OCI-LY1 (cell line): ENCODE results near the gene MXD1.
"Not testable (repeated sequence)": the region's sequence is repeated elsewhere in the genome, so short reads cannot be mapped to it uniquely, and the experiment has no call there.

Experiments
- H2AFZ ChIP-seq: fragments of 200-600 bp; sonication (generic), shearing (Covaris generic); 2 replicates; pipeline ENCODE4 v1.6.0; 2014; ENCODE audit warnings: antibody characterized with exemption, mild to moderate bottlenecking, low read length
- H3F3A ChIP-seq: fragments of 200-600 bp; sonication (generic), shearing (Covaris generic); 2 replicates; pipeline ENCODE4 v1.6.0; 2014; ENCODE audit warnings: mild to moderate bottlenecking, antibody characterized with exemption, low read length, moderate library complexity; ENCODE audit not compliant: insufficient read depth
- H3K27ac ChIP-seq: fragments of 200-600 bp; sonication (generic); 2 replicates; pipeline ENCODE4 v1.5.1; 2014; ENCODE audit warnings: low read length, mixed run types, mild to moderate bottlenecking, low read depth; ENCODE audit not compliant: poor library complexity, severe bottlenecking
- H3K27me3 ChIP-seq: fragments of 200-600 bp; sonication (generic); 2 replicates; pipeline ENCODE4 v1.6.0; 2014; ENCODE audit warnings: antibody characterized with exemption, mild to moderate bottlenecking, low read length, moderate library complexity; ENCODE audit not compliant: insufficient read depth
- H3K36me3 ChIP-seq: fragments of 200-600 bp; sonication (generic); 2 replicates; pipeline ENCODE4 v1.6.1; 2014; ENCODE audit warnings: mild to moderate bottlenecking, antibody characterized with exemption, low read length, moderate library complexity, mixed read lengths; ENCODE audit not compliant: insufficient read depth
- H3K4me1 ChIP-seq: fragments of 200-600 bp; sonication (generic); 2 replicates; pipeline ENCODE4 v1.5.1; 2014; ENCODE audit warnings: mild to moderate bottlenecking, low read length, moderate library complexity; ENCODE audit not compliant: insufficient read depth, severe bottlenecking
- H3K4me2 ChIP-seq: fragments of 200-600 bp; sonication (generic), shearing (Covaris generic); 2 replicates; pipeline ENCODE4 v1.6.1; 2014; ENCODE audit warnings: low read length
- H3K4me3 ChIP-seq: fragments of 200-600 bp; sonication (generic); 2 replicates; pipeline ENCODE4 v1.5.1; 2014; ENCODE audit warnings: low read length, low read depth, mild to moderate bottlenecking, mixed read lengths; ENCODE audit not compliant: poor library complexity, severe bottlenecking
- H3K79me2 ChIP-seq: fragments of 200-600 bp; shearing (Covaris generic); 2 replicates; pipeline ENCODE4 v1.6.1; 2016; ENCODE audit warnings: mixed run types, low read length, mixed read lengths; ENCODE audit not compliant: insufficient read depth
- H3K9ac ChIP-seq: fragments of 200-600 bp; sonication (generic), shearing (Covaris generic); 2 replicates; pipeline ENCODE4 v1.6.1; 2014; ENCODE audit warnings: mild to moderate bottlenecking, low read length, mixed read lengths
- H3K9me2 ChIP-seq: fragments of 200-600 bp; sonication (generic), shearing (Covaris generic); 2 replicates; pipeline ENCODE4 v1.6.1; 2014; ENCODE audit warnings: low read depth, mild to moderate bottlenecking, low read length, mixed read lengths
- H3K9me3 ChIP-seq: fragments of 200-600 bp; shearing (Covaris generic); 2 replicates; pipeline ENCODE4 v1.6.1; 2014; ENCODE audit warnings: low read length, mixed read lengths
- H4K20me1 ChIP-seq: fragments of 200-600 bp; sonication (generic), shearing (Covaris generic); 2 replicates; pipeline ENCODE4 v1.6.0; 2016; ENCODE audit warnings: mild to moderate bottlenecking, low read length; ENCODE audit not compliant: insufficient read depth
- EZH2 ChIP-seq: fragments of 200-600 bp; sonication (generic), shearing (Covaris generic); IDR thresholded peaks from 2 replicates; pipeline ENCODE4 v1.8.0; 2017; ENCODE audit warnings: borderline replicate concordance, mixed run types, mild to moderate bottlenecking, antibody characterized with exemption, low read length, moderate library complexity, mixed read lengths
- TF ChIP-seq, protein P1 (sequence below): fragments of 200-600 bp; sonication (generic), shearing (Covaris generic); IDR thresholded peaks from 2 replicates; pipeline ENCODE4 v1.5.1; 2017; ENCODE audit warnings: mild to moderate bottlenecking, antibody characterized with exemption, low read length, moderate library complexity, mixed read lengths

The MXD1 gene

DNA sequence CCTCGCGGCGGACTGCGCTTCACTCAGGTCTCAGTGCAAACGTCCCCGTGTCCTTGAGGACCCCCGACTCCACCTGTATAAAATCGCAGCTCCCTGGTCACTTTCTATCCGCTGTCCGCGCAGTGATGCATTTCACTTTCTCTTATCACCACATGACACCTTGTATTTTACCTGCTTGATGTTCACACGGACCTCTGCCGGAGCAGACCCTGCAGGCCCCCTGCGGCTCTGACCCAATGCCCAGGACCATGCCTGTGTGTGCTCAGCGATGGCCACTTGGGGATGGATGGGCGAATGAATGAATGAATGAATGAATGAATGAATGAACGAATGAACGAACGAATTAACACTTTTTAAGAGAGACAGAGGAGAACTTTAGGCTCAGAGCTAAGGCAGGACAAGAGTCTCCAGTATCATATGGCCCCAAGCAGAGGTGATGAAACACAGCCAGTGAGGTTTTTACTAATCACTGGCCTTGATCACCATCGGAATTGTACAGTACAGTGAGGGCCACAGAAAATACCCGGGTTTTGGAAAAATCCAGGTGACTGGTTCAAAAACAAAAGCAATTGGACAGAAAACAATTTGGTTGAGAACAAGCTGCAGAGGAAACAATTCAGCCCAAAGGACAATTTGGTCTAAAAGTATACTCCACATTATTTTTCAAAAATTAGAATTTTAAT lies 34.2 kb downstream of the MXD1 start:
- H3K9me3 ChIP-seq, result no peaks in the 10 kb centered on the region
- H3K4me2 ChIP-seq, result no peak overlapping the region
- H3K36me3 ChIP-seq, result no peaks in the 10 kb centered on the region
- H3K4me1 ChIP-seq, result peaks cover 11% of the 10 kb centered on the region
- no peaks in the 10 kb centered on the region for H3F3A ChIP-seq
- TF ChIP-seq, protein P1, sequence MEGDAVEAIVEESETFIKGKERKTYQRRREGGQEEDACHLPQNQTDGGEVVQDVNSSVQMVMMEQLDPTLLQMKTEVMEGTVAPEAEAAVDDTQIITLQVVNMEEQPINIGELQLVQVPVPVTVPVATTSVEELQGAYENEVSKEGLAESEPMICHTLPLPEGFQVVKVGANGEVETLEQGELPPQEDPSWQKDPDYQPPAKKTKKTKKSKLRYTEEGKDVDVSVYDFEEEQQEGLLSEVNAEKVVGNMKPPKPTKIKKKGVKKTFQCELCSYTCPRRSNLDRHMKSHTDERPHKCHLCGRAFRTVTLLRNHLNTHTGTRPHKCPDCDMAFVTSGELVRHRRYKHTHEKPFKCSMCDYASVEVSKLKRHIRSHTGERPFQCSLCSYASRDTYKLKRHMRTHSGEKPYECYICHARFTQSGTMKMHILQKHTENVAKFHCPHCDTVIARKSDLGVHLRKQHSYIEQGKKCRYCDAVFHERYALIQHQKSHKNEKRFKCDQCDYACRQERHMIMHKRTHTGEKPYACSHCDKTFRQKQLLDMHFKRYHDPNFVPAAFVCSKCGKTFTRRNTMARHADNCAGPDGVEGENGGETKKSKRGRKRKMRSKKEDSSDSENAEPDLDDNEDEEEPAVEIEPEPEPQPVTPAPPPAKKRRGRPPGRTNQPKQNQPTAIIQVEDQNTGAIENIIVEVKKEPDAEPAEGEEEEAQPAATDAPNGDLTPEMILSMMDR, result no peak
- TF ChIP-seq EZH2, result no peak
- no peak overlapping the region for H3K9ac ChIP-seq
- no peak overlapping the region for H3K4me3 ChIP-seq
- no peaks in the 10 kb centered on the region for H3K79me2 ChIP-seq
- H2AFZ ChIP-seq, result no peak overlapping the region
- H3K27ac ChIP-seq, result no peak overlapping the region
- H3K27me3 ChIP-seq, result peaks cover 2% of the 10 kb centered on the region; the same call in 1 of the 2 replicates
- H4K20me1 ChIP-seq, result no peaks in the 10 kb centered on the region
- H3K9me2 ChIP-seq, result no peaks in the 10 kb centered on the region

DNA sequence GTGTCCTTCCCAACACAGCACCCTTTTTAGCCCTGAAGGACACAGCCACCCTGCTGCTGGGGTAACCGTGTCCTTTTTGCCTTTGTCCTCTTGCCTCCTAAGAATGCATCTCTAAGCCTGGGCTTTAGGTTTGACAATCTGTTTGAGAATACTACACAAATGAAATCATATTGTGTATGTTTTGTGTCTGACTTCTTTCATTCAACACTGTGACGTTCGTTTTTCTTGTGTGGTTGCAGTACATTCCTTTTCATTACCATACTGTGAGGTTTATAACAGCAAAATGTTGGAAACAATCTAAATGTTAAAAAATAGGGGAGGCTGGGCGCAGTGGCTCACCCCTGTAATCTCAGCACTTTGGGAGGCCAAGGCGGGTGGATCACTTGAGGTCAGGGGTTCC lies 35.3 kb downstream of the MXD1 start:
- TF ChIP-seq, protein P1, result no peak
- no peak for TF ChIP-seq EZH2
- H3K4me3 ChIP-seq, result no peak overlapping the region
- H3K4me1 ChIP-seq, result peaks cover 11% of the 10 kb centered on the region
- peaks cover 7% of the 10 kb centered on the region; the same call in 1 of the 2 replicates for H3K27me3 ChIP-seq
- H3K9me3 ChIP-seq, result no peaks in the 10 kb centered on the region
- H2AFZ ChIP-seq, result no peak overlapping the region
- H3K4me2 ChIP-seq, result no peak overlapping the region
- no peak overlapping the region for H3K27ac ChIP-seq
- no peaks in the 10 kb centered on the region for H3F3A ChIP-seq
- H4K20me1 ChIP-seq, result no peaks in the 10 kb centered on the region
- no peaks in the 10 kb centered on the region for H3K79me2 ChIP-seq
- H3K9me2 ChIP-seq, result no peaks in the 10 kb centered on the region
- H3K36me3 ChIP-seq, result no peaks in the 10 kb centered on the region
- H3K9ac ChIP-seq, result no peak overlapping the region

DNA sequence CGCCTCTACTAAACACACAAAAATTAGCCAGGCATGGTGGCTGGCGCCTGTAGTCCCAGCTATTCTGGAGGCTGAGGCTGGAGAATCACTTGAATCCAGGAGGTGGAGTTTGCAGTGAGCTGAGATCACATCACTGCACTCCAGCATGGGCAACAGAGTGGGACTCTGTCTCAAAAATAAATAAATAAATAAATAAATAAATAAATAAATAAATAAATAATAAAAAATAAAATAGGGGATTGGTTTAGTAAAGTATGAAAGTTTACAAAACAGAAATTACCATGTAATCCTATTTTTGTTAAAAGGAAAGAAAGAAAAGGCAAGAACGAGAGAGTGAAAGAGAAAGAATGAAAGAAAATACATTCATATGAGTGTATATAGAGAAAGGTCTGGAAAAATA lies 35.8 kb downstream of the MXD1 start:
- H2AFZ ChIP-seq, H3K9ac ChIP-seq, H3K36me3 ChIP-seq, H3K79me2 ChIP-seq, H3K4me3 ChIP-seq, H3K27me3 ChIP-seq, H4K20me1 ChIP-seq, H3K9me3 ChIP-seq, H3K4me2 ChIP-seq, H3K27ac ChIP-seq, H3K9me2 ChIP-seq, H3F3A ChIP-seq: not testable (repeated sequence)
- H3K4me1 ChIP-seq, result peaks cover 11% of the 10 kb centered on the region
